CD4-positive, alpha-beta T cell (primary cell): ENCODE results near the gene CDK3. TPM values are rescaled to one million over a fixed set of nuclear protein-coding genes. Genes with fewer than 3 reads are reported as not detected.
"Not testable (repeated sequence)": the region's sequence is repeated elsewhere in the genome, so short reads cannot be mapped to it uniquely, and the experiment has no call there.

Experiments used
- ATAC-seq: fragments of 200-7000 bp; cut with Tn5 transposase; one replicate; pipeline ENCODE4 v1.10.0; 2022; ENCODE audit warnings: mild to moderate bottlenecking; ENCODE audit not compliant: poor library complexity
- CTCF ChIA-PET: fragments of 350-600 bp; sonication (Branson Sonifier 250); formaldehyde crosslinking; loops from one replicate; lab custom pipeline; 2021; ENCODE audit warnings: antibody characterized with exemption, inconsistent platforms; lab: Charles Lee
- POLR2A ChIA-PET: fragments of 350-600 bp; sonication (Branson Sonifier 250); formaldehyde crosslinking; loops from one replicate; lab custom pipeline; 2021; ENCODE audit warnings: antibody characterized with exemption, inconsistent platforms; lab: Charles Lee
- DNase-seq, 14 experiments: peaks; one replicate each; pipeline ENCODE4 v3.0.0-alpha.2; 2013 to 2020; ENCODE audit warnings: mixed read lengths in 2 of 14
- H3K27ac ChIP-seq, 2 donors: one replicate each; pipeline versions ENCODE4 v1.5.1 to v1.7.0; 2013; ENCODE audit warnings: low read length in 2 of 2, low read depth in 1 of 2, mild to moderate bottlenecking in 1 of 2
- H3K27me3 ChIP-seq, 2 experiments: 1 replicate in 1 of 2; 2 replicates in 1 of 2; pipeline versions ENCODE4 v1.6.1 to v1.7.0; 2013; ENCODE audit warnings: low read length in 2 of 2, control low read depth in 1 of 2, mild to moderate bottlenecking in 1 of 2, moderate library complexity in 1 of 2; ENCODE audit not compliant: insufficient read depth in 2 of 2, control insufficient read depth in 1 of 2
- H3K36me3 ChIP-seq: one replicate; pipeline ENCODE4 v1.6.1; 2013; ENCODE audit warnings: low read length, control low read depth; ENCODE audit not compliant: insufficient read depth
- H3K4me1 ChIP-seq: one replicate; pipeline ENCODE4 v1.6.1; 2013; ENCODE audit warnings: low read length, control low read depth; ENCODE audit not compliant: insufficient read depth
- H3K4me3 ChIP-seq: one replicate; pipeline ENCODE4 v1.5.1; 2013; ENCODE audit warnings: mild to moderate bottlenecking, low read length, moderate library complexity
- H3K9me3 ChIP-seq, 2 experiments: 1 replicate in 1 of 2; 2 replicates in 1 of 2; pipeline versions ENCODE4 v1.6.1 to v1.7.0; 2013; ENCODE audit warnings: low read length in 2 of 2, mild to moderate bottlenecking in 2 of 2, control low read depth in 1 of 2, moderate library complexity in 1 of 2; ENCODE audit not compliant: control insufficient read depth in 1 of 2, insufficient read depth in 1 of 2
- H3K27ac Mint-ChIP-seq: one replicate; pipeline ENCODE4 v1.8.0; 2020; ENCODE audit warnings: mixed read lengths
- H3K27me3 Mint-ChIP-seq: one replicate; pipeline ENCODE4 v1.8.0; 2021; ENCODE audit warnings: mixed read lengths
- H3K36me3 Mint-ChIP-seq: one replicate; pipeline ENCODE4 v1.8.0; 2021; ENCODE audit warnings: low read depth, mixed read lengths
- H3K4me1 Mint-ChIP-seq: one replicate; pipeline ENCODE4 v1.8.0; 2021; ENCODE audit warnings: low read depth, mixed read lengths
- H3K4me3 Mint-ChIP-seq: one replicate; pipeline ENCODE4 v1.8.0; 2020; ENCODE audit warnings: mild to moderate bottlenecking, mixed read lengths
- H3K9me3 Mint-ChIP-seq: one replicate; pipeline ENCODE4 v1.8.0; 2020; ENCODE audit warnings: mixed read lengths
- intact Hi-C, 2 experiments: fragments of 100-400 bp; cut with DNase I in 1 of 2; cut with micrococcal nuclease in 1 of 2; formaldehyde crosslinking; loops; one replicate each; pipeline versions ENCODE4 v1.15.1 to v1.9.0; 2023 to 2025; cut with DNase I, micrococcal nuclease
- total RNA-seq, 174 experiments: library from RNA in 2 of 174; stranded (reverse) in 2 of 174; gene quantifications; one replicate each; pipeline ENCODE4 v1.2.3 and lab custom pipeline; 2021 to 2026
- TF ChIP-seq, protein P1 (sequence below): fragments of 200-600 bp; IDR thresholded peaks from one replicate; pipeline ENCODE4 v1.8.0; 2022; ENCODE audit warnings: antibody characterized with exemption, mild to moderate bottlenecking

CDK3 gene
- total RNA-seq, 2 experiments from 2014 or later = 3.9 to 4.9 TPM

DNA sequence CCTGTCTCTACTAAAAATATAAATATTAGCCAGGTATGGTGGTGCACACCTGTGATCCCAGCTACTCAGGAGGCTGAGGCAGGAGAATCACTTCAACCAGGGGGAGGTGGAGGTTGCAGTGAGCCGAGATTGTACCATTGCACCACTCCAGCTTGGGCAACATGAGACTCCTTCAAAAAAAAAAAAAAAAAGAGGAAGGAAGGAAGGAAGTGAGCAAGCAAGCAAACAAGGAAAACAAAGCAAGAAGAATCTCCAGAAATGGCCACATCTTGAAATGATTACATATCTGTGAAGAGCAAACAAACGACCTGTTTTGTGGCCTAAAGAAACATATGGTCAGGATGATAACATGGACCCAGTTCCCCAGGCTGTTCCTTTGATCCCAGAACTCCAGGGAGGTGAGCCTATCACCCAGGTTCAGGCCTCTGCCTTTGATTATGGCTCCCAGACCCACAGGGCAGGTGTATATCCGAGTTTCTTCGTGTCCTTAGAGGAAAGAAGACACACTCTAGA lies 30.6 kb upstream of the CDK3 start:
- H3K9me3 ChIP-seq = no peaks in the 10 kb centered on the region
- H3K27ac Mint-ChIP-seq = no peak overlapping the region
- no peaks in the 10 kb centered on the region for H3K27me3 Mint-ChIP-seq
- H3K4me3 ChIP-seq = no peak overlapping the region
- peaks cover 5% of the 10 kb centered on the region for H3K36me3 ChIP-seq
- peaks cover 18% of the 10 kb centered on the region for H3K4me1 Mint-ChIP-seq
- ChIA-PET CTCF (no interaction called here), POLR2A (no interaction called here)
- peaks cover 41% of the 10 kb centered on the region for H3K36me3 Mint-ChIP-seq
- H3K27ac ChIP-seq = no peak overlapping the region
- intact Hi-C loops = no loop called here
- no peaks in the 10 kb centered on the region for H3K9me3 Mint-ChIP-seq
- peak in 1 of 14 experiments; percentile 31 for DNase-seq
- TF ChIP-seq, protein P1, sequence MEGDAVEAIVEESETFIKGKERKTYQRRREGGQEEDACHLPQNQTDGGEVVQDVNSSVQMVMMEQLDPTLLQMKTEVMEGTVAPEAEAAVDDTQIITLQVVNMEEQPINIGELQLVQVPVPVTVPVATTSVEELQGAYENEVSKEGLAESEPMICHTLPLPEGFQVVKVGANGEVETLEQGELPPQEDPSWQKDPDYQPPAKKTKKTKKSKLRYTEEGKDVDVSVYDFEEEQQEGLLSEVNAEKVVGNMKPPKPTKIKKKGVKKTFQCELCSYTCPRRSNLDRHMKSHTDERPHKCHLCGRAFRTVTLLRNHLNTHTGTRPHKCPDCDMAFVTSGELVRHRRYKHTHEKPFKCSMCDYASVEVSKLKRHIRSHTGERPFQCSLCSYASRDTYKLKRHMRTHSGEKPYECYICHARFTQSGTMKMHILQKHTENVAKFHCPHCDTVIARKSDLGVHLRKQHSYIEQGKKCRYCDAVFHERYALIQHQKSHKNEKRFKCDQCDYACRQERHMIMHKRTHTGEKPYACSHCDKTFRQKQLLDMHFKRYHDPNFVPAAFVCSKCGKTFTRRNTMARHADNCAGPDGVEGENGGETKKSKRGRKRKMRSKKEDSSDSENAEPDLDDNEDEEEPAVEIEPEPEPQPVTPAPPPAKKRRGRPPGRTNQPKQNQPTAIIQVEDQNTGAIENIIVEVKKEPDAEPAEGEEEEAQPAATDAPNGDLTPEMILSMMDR = no peak
- ATAC-seq = no peak
- H3K27me3 ChIP-seq = no peaks in the 10 kb centered on the region
- no peak overlapping the region for H3K4me3 Mint-ChIP-seq
- peaks cover 3% of the 10 kb centered on the region for H3K4me1 ChIP-seq

DNA sequence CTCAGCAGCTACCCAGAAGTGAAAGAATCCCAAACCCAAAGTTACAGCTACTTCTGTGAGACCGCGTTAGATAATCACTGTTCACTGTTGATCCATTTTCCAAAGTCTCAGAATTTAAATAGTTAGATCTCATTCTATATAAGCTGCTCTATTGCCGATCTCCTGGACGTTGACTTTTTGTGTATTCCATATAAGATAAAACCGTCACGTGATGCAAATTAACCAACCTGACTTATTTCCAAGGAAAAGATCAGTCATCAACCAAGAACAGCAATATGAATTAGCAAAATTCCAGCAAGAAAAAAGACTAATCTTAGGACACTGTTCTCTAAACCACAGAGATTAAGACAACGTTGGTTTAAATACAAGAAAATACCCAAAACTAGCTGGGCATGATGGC lies 30.0 kb upstream of the CDK3 start:
- peaks cover 41% of the 10 kb centered on the region for H3K36me3 Mint-ChIP-seq
- H3K4me1 Mint-ChIP-seq = peaks cover 20% of the 10 kb centered on the region
- TF ChIP-seq, protein P1 = no peak
- intact Hi-C loops = no loop called here
- POLR2A ChIA-PET = no interaction called here
- CTCF ChIA-PET = no interaction called here
- H3K9me3 Mint-ChIP-seq = no peaks in the 10 kb centered on the region
- no peak overlapping the region for H3K4me3 ChIP-seq
- H3K27me3 ChIP-seq = no peaks in the 10 kb centered on the region
- no peaks in the 10 kb centered on the region for H3K27me3 Mint-ChIP-seq
- H3K27ac Mint-ChIP-seq = no peak overlapping the region
- H3K4me3 Mint-ChIP-seq = no peak overlapping the region
- H3K9me3 ChIP-seq = no peaks in the 10 kb centered on the region
- DNase-seq (no peak), ATAC-seq (no peak)
- H3K4me1 ChIP-seq = peaks cover 3% of the 10 kb centered on the region
- peaks cover 5% of the 10 kb centered on the region for H3K36me3 ChIP-seq
- no peak overlapping the region for H3K27ac ChIP-seq

DNA sequence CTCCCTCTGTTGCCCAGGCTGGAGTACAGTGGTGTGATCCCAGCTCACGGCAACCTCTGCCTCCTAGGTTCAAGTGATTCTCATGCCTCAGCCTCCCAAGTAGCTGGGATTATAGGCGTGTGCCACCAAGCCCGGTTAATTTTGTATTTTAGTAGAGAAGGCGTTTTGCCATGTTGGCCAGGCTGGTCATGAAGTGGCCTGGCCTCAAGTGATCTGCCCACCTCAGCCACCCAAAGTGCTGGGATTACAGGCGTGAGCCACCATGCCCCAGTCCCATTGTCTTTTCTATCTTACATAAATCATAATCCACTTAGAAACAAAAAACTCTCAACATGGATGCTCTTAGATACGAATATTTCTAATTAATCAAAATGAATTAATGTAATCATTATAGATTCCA lies 25.5 kb upstream of the CDK3 start:
- H3K4me3 Mint-ChIP-seq, H3K36me3 ChIP-seq, H3K27ac Mint-ChIP-seq, H3K27me3 ChIP-seq, H3K9me3 ChIP-seq, POLR2A ChIA-PET, ATAC-seq, intact Hi-C loops, H3K27ac ChIP-seq, CTCF ChIA-PET, H3K4me3 ChIP-seq, H3K9me3 Mint-ChIP-seq, DNase-seq, H3K27me3 Mint-ChIP-seq: not testable (repeated sequence)
- Mint-ChIP-seq H3K36me3 (peaks cover 52% of the 10 kb centered on the region), H3K4me1 (peaks cover 51% of the 10 kb centered on the region)
- H3K4me1 ChIP-seq = peaks cover 17% of the 10 kb centered on the region

DNA sequence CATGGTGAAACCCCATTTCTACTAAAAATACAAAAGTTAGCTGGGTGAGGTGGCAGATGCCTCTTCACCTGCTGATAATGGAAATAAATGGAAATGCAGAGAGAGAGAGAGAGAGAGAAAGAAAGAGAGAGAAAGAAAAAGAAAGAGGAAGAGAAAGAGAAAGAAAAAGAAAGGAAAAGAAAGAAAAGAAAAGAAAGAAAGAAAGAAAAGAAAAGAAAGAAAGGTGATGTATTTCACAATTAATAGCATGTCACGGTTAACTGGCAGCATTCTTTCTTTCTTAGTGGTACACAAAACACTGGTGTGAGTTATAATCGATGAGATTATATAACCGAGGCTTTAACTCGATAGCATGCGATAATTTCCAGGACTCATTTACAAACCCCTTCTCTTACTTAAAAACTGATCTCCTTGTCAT lies 24.9 kb upstream of the CDK3 start:
- Mint-ChIP-seq H3K4me1 (peaks cover 57% of the 10 kb centered on the region), H3K27me3 (no peaks in the 10 kb centered on the region), H3K9me3 (no peaks in the 10 kb centered on the region), H3K27ac (no peak overlapping the region), H3K4me3 (no peak overlapping the region), H3K36me3 (peaks cover 46% of the 10 kb centered on the region)
- TF ChIP-seq, protein P1 = no peak
- ATAC-seq (no peak), DNase-seq (no peak)
- peaks cover 19% of the 10 kb centered on the region for H3K4me1 ChIP-seq
- ChIA-PET POLR2A (no interaction called here), CTCF (no interaction called here)
- peaks cover 5% of the 10 kb centered on the region for H3K36me3 ChIP-seq
- H3K27me3 ChIP-seq = no peaks in the 10 kb centered on the region
- H3K4me3 ChIP-seq = no peak overlapping the region
- H3K9me3 ChIP-seq = no peaks in the 10 kb centered on the region
- H3K27ac ChIP-seq = no peak overlapping the region
- intact Hi-C loops = no loop called here
